Choroid plexus epithelial cell (primary cell): ENCODE measurements around the gene FBXW7.
A peak's percentile ranks its signal among the peaks of the same experiment; 100 is the strongest.

Experiments
- DNase-seq: peaks from one replicate; pipeline ENCODE4 v3.0.0-alpha.2; 2010; ENCODE audit warnings: low read depth
- H3K4me3 ChIP-seq: 2 replicates; pipeline ENCODE4 v1.5.1; 2011; ENCODE audit warnings: low read depth, mild to moderate bottlenecking, control low read depth, low read length, moderate library complexity
- TF ChIP-seq, protein P1 (sequence below): conservative IDR thresholded peaks from 2 replicates; pipeline ENCODE4 v1.5.1; 2011; ENCODE audit warnings: low read depth, mild to moderate bottlenecking, control low read depth, inconsistent platforms, low read length, moderate library complexity

Gene FBXW7

DNA sequence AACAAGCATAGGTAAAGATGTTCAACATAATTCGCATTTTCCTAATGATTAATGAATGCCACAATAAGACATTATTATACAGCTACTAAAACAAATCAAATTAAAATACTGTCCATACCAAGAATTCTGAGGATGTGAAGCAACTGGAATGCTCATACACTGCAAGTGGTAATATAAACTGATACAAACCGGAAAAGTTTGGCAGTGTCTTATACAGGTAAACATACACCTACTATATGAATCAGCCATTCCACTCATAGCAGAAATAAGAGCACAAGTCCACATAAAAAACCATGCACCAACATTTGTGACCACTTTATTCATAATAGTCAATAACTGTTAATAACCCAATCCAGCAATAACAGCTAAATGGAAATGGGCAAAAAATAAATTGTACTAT lies 79.3 kb downstream of the FBXW7 start:
- TF ChIP-seq, protein P1, sequence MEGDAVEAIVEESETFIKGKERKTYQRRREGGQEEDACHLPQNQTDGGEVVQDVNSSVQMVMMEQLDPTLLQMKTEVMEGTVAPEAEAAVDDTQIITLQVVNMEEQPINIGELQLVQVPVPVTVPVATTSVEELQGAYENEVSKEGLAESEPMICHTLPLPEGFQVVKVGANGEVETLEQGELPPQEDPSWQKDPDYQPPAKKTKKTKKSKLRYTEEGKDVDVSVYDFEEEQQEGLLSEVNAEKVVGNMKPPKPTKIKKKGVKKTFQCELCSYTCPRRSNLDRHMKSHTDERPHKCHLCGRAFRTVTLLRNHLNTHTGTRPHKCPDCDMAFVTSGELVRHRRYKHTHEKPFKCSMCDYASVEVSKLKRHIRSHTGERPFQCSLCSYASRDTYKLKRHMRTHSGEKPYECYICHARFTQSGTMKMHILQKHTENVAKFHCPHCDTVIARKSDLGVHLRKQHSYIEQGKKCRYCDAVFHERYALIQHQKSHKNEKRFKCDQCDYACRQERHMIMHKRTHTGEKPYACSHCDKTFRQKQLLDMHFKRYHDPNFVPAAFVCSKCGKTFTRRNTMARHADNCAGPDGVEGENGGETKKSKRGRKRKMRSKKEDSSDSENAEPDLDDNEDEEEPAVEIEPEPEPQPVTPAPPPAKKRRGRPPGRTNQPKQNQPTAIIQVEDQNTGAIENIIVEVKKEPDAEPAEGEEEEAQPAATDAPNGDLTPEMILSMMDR: no peak
- DNase-seq: peak; percentile 21
- no peak overlapping the region for H3K4me3 ChIP-seq

DNA sequence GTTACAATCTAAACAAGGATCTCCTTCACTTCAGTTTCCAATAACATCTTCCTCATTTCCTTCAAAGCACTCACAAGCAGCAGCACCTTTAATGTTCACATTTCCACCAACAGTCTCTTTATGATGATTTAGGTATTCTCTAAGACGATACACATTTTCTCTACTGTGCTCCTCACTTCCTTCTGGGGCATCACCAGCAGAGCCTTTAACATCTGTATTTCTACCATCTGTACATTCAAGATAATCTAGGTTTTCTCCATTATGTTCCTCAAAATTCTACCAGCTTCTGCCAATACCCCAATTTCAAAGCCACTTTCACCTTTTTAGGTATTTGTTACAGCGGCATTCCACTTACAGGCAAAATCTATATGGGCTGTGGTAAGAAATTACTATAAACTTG lies 80.6 kb downstream of the FBXW7 start:
- no peak for DNase-seq
- no peak overlapping the region for H3K4me3 ChIP-seq
- TF ChIP-seq, protein P1: no peak

DNA sequence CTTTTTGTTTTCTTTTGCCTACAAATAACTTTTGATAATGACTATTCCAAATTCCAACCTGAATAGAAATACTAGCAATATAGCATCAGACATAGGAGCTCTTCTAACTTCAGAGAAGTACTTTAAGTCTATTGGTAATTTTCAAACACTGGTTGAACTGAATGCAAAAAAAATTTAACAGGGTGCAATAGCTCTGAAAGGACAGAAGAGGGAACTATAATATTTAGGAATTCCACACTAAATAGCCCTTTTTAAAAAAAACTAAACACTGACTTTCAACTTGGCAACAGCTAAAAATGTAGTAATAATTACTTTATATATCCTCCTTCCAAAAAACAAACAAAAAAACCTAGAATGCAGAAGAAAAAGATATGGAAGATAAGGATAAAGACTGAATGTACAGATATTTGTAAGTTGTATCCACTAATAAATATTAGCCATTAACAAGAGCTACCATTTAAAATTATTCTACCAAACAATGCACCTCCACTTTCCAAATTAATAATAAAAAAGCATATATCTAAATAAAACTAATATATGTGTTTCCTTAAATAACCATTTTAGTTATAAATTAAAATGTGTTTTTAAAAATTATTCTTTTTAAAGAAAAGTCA lies 81.4 kb downstream of the FBXW7 start:
- H3K4me3 ChIP-seq: no peak overlapping the region
- TF ChIP-seq, protein P1: peak; percentile 65
- peak; percentile 60 for DNase-seq

DNA sequence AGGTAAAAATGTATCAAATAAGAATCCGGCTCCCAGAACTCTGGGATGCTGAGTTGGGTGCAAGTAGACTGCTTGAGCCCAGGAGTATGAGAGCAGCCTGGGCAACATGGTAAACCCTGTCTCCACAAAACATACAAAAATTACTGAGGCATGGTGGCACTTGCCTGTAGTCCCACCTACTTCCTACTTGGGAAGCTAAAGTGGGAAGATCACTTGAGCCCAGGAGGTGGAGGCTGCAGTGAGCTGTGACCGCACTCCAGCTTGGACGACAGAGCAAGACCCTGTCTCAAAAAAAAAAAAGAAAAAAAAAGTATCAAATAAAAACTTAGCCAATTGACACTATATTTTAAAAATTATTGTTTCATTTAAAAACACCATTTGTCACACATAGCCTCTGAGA lies 84.4 kb downstream of the FBXW7 start:
- DNase-seq: no peak
- TF ChIP-seq, protein P1: no peak
- no peak overlapping the region for H3K4me3 ChIP-seq

DNA sequence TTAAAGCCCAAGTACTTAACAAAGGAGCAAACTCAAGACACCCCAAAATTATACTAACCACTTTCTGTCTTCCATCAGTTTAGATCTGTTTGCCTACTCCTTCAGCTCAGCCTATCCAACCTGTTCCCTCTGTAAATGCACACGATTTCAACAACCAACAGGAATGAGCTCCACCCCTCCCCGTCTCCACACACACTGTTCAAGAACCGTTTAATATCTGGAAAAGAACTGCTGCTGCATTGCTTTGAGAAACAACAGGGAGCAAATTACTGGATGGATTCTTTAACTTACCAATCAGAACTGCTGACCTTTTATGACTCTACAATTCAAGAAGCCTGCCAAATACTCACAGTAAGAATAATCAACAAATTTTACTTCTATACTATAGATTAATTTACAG lies 87.0 kb downstream of the FBXW7 start:
- TF ChIP-seq, protein P1: no peak
- DNase-seq: no peak
- H3K4me3 ChIP-seq: no peak overlapping the region

DNA sequence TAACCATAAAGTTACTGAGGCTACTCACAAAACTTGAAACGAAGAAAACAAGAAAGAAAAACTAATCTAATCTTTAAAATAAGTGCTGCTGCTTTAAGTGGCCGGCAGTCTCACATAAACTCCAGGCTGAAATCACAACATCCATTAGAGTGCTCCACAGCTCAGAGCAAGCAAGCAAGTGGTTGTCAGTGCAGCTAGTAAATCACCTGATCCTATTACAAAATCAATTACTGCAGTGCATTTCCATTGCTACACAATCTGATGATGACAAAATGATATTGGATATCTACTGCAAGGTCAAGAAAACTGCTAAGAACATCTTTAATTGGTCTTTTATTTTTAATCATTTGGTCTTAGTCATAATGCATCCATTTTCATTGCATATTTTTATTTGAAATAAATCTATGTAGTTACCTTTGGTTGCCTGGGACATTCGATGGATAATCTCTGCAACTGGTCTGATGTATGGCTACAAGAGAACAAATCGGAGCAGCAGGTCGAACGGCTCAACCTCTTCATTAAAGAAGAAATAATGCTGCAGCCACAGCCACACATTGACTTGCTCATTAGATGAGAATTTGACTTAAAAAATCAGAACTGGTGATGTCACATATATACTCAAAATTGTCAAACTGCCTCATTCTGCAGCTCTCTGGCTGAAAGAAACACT lies 87.7 kb downstream of the FBXW7 start:
- H3K4me3 ChIP-seq: no peak overlapping the region
- no peak for DNase-seq
- TF ChIP-seq, protein P1: no peak

DNA sequence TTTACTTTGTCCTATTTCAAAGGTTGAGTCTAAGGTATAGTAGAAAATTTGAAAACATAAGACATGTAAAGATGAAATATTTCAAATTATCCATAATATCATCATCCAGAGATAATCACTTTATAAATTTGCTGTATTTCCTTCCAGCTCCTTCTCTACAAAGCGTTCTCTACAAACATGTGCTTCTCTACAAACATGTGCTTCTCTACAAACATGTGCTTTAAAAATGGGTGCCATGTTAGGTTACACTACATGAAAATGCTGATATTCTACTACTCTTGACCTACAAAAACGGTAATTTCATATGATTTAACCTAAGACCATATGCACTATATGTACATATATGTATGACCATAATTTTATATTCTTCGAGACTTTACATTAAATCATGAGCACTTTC lies 92.0 kb downstream of the FBXW7 start:
- no peak for DNase-seq
- no peak overlapping the region for H3K4me3 ChIP-seq
- TF ChIP-seq, protein P1: no peak
